Neural crest cell (in vitro differentiated cells): ENCODE data around the gene FGD3. TPM values are rescaled to one million over a fixed set of nuclear protein-coding genes. Genes with fewer than 3 reads are reported as not detected.
A peak's percentile ranks its signal among the peaks of the same experiment; 100 is the strongest.
"Not testable (repeated sequence)": the region's sequence is repeated elsewhere in the genome, so short reads cannot be mapped to it uniquely, and the experiment has no call there.

Experiments
- DNase-seq: peaks from one replicate; pipeline ENCODE4 v3.0.0; 2021; ENCODE audit warnings: low read depth, mixed read lengths, low spot score
- H3K27ac Mint-ChIP-seq: one replicate; pipeline ENCODE4 v1.8.0; 2021; ENCODE audit warnings: mild to moderate bottlenecking, mixed read lengths; ENCODE audit not compliant: unreplicated experiment
- H3K27me3 Mint-ChIP-seq: 2 replicates; pipeline ENCODE4 v1.8.0; 2021; ENCODE audit warnings: low read depth, mild to moderate bottlenecking, mixed read lengths
- H3K36me3 Mint-ChIP-seq: 2 replicates; pipeline ENCODE4 v1.8.0; 2021; ENCODE audit warnings: low read depth, mild to moderate bottlenecking, mixed read lengths
- H3K4me1 Mint-ChIP-seq: 2 replicates; pipeline ENCODE4 v1.8.0; 2021; ENCODE audit warnings: mixed read lengths
- H3K4me3 Mint-ChIP-seq: one replicate; pipeline ENCODE4 v1.8.0; 2021; ENCODE audit warnings: mild to moderate bottlenecking, mixed read lengths
- H3K9me3 Mint-ChIP-seq: 2 replicates; pipeline ENCODE4 v1.8.0; 2021; ENCODE audit warnings: mixed read lengths
- long read RNA-seq: library from polyadenylated mRNA; unstranded; transcript quantifications from one replicate; pipeline ENCODE4 v2.0.0, GENCODE V29; 2020
- total RNA-seq: library from RNA; stranded (reverse); gene quantifications from 2 replicates; pipeline ENCODE4 v1.2.1, GENCODE V29; 2021
- TF ChIP-seq, protein P1 (sequence below): fragments of 200-600 bp; sonication (generic); conservative IDR thresholded peaks from 2 replicates; pipeline ENCODE4 v1.5.0; 2021; ENCODE audit warnings: antibody characterized with exemption, mild to moderate bottlenecking

FGD3 gene
- total RNA-seq, result 3.7 and 4.1 TPM in 2 replicates
- long read RNA-seq, result 0 reads

DNA sequence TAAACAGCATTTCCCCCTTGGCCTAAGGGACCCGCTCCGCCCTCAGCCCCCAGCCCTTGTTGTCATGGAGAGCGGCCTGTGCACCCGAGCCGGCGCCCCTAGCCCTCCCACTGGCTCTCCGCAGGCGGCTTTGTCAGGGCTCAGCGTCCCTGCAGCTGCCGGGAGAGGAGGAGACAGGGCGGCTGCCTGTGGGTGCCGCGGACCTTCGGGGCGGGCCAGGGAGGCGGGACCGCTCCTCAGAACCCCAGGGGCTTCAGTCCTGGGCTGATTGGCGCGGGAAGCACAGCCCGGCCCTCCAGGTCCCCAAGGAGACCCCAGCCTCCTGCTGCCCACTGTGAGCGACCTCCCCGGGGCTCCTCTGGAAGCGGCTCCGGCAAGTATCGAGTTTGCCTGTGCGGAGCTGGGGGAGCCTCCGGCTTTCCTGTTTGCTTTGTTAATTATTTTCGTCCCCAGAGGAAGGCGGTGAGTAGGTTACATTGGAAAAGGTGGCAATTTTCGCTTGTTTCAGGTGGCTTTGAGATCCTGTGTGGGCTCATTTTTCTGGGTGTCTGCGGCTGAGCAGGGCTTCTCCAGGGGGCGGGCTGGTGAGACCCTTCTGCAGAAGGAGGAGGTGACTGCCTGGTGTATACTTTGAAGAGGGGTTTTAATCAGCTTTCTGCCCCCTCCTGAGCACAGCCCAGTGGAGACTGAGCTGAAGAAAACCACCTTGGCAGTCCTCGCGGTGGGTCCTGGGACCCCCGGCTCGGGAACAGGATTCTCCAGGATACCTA, at the start of gene FGD3:
FGD3 (plus strand) TSS at position 256 of the 770 bp plus-strand sequence. CDS start 28,734 bp downstream, outside the sequence.
- Mint-ChIP-seq H3K36me3 (no peaks in the 10 kb centered on the region), H3K4me1 (peaks cover 28% of the 10 kb centered on the region), H3K27me3 (no peaks in the 10 kb centered on the region), H3K27ac (peak within 1 kb of the TSS; percentile 61), H3K4me3 (peak within 1 kb of the TSS; percentile 83), H3K9me3 (no peaks in the 10 kb centered on the region)
- TF ChIP-seq, protein P1, sequence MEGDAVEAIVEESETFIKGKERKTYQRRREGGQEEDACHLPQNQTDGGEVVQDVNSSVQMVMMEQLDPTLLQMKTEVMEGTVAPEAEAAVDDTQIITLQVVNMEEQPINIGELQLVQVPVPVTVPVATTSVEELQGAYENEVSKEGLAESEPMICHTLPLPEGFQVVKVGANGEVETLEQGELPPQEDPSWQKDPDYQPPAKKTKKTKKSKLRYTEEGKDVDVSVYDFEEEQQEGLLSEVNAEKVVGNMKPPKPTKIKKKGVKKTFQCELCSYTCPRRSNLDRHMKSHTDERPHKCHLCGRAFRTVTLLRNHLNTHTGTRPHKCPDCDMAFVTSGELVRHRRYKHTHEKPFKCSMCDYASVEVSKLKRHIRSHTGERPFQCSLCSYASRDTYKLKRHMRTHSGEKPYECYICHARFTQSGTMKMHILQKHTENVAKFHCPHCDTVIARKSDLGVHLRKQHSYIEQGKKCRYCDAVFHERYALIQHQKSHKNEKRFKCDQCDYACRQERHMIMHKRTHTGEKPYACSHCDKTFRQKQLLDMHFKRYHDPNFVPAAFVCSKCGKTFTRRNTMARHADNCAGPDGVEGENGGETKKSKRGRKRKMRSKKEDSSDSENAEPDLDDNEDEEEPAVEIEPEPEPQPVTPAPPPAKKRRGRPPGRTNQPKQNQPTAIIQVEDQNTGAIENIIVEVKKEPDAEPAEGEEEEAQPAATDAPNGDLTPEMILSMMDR, result no peak
- peak; percentile 34 for DNase-seq

GRCh38 chr9:92905137-92905536, 42.2 kb upstream of the FGD3 start:
- H3K27me3 Mint-ChIP-seq, result peaks cover 15% of the 10 kb centered on the region
- H3K4me3 Mint-ChIP-seq, H3K4me1 Mint-ChIP-seq, H3K9me3 Mint-ChIP-seq, DNase-seq, H3K36me3 Mint-ChIP-seq: not testable (repeated sequence)
- peak overlapping the region; percentile 83 for H3K27ac Mint-ChIP-seq

- H3K27ac Mint-ChIP-seq, result no peak overlapping the region
- TF ChIP-seq, protein P1, result no peak
- no peak overlapping the region for H3K4me3 Mint-ChIP-seq
- peaks cover 12% of the 10 kb centered on the region for H3K4me1 Mint-ChIP-seq
- no peak for DNase-seq
- H3K9me3 Mint-ChIP-seq, result peaks cover 2% of the 10 kb centered on the region
- no peaks in the 10 kb centered on the region for H3K36me3 Mint-ChIP-seq
- H3K27me3 Mint-ChIP-seq, result peaks cover 27% of the 10 kb centered on the region
Observed at GRCh38 chr9:92911511-92912475, 35.5 kb upstream of the FGD3 start.

DNA sequence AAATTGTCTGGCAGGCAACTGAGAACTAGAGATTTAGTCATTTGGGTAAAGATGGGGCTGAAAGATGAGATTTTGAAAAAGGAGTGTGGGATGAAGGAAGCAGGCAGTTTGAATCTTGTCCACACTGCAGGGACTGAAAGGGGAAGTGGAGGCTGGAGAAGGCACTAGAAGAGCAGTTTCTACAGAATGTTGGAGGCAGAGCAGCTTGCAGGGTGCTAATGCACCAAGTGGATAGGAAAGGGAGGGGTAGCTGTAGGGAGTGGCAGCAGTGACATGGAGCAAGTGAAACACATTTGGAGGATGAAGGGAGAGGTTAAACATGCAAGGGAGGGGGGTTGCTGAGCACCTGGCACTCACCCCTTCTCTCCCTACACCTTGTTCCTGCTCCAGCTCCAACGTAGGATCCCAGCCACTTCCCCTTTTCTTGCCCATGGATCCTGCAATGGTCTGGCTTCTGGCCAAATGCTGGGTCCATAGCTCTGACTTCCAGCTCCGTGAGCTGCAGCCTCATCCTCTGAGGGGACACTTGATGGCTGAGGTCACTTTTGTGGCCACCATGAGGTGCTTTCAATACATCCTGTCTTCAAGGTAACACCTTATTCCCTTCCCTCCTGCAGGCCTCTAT, 30.0 kb upstream of the FGD3 start:
- H3K27me3 Mint-ChIP-seq, result peaks cover 8% of the 10 kb centered on the region
- no peak overlapping the region for H3K4me3 Mint-ChIP-seq
- no peak overlapping the region for H3K27ac Mint-ChIP-seq
- DNase-seq, result no peak
- TF ChIP-seq, protein P1, result no peak
- peaks cover 1% of the 10 kb centered on the region for H3K4me1 Mint-ChIP-seq
- H3K36me3 Mint-ChIP-seq, result no peaks in the 10 kb centered on the region
- no peaks in the 10 kb centered on the region for H3K9me3 Mint-ChIP-seq

DNA sequence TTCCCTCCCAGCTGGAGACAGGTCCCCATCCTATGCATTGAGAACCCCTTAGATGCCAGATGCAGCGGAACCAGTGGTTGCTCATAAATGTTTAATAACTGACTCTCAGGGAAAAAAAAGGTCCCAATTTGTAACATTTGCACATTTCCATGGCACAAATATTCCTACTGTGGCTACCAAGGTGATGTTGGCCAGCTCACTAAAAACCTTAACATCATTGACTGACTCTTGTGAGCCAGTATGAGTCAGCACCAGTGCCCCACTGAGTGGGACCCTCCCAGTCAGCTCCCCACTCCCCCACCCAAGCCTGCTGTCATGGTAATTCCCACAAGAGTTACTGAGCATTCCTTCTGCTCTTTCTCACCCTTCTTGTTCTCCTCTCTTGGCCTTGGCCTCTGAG, 26.9 kb upstream of the FGD3 start:
- DNase-seq, result no peak
- no peaks in the 10 kb centered on the region for H3K9me3 Mint-ChIP-seq
- no peaks in the 10 kb centered on the region for H3K4me1 Mint-ChIP-seq
- no peak overlapping the region for H3K4me3 Mint-ChIP-seq
- peaks cover 7% of the 10 kb centered on the region for H3K27me3 Mint-ChIP-seq
- H3K36me3 Mint-ChIP-seq, result no peaks in the 10 kb centered on the region
- no peak overlapping the region for H3K27ac Mint-ChIP-seq
- TF ChIP-seq, protein P1, result no peak
